Hematopoietic multipotent progenitor cell treated with erythropoietin and hydrocortisone succinate and interleukin-3 and kit ligand, for 6 days (in vitro differentiated cells): ENCODE measurements around the gene GPATCH2.
A peak's percentile ranks its signal among the peaks of the same experiment; 100 is the strongest.
"Not testable (repeated sequence)": the region's sequence is repeated elsewhere in the genome, so short reads cannot be mapped to it uniquely, and the experiment has no call there.

Experiments
- DNase-seq: peaks from one replicate; pipeline ENCODE4 v3.0.0-alpha.2; 2015

The GPATCH2 gene

GRCh38 chr1:217433664-217434063 is 197.2 kb downstream of the GPATCH2 start:
- DNase-seq, result no peak

DNA sequence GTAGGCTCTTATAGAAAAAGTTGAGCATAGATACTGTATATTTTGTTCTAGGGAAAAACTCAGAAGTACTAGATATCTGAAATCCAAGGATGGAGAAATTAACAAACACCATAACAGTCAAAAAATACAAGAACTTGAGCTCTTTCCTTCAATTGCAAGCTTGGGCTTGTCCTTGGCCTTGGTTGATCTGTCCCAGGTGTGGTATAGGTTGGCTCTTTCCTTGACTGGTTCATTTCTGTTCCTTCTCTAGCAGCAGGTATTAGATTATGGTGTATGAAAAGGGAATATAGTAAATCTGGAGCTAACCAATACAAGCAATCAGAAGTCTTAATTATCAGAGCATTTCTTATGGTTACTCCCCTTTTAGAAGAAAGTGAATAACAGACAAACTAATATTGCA is 198.6 kb downstream of the GPATCH2 start:
- DNase-seq, result no peak

GRCh38 chr1:217431395-217431794 is 199.5 kb downstream of the GPATCH2 start:
- peak; percentile 7 for DNase-seq

- DNase-seq, result no peak
Measured at GRCh38 chr1:217425422-217425821, 205.5 kb downstream of the GPATCH2 start.

GRCh38 chr1:217419194-217419551 is 211.7 kb downstream of the GPATCH2 start:
- DNase-seq, result no peak

DNA sequence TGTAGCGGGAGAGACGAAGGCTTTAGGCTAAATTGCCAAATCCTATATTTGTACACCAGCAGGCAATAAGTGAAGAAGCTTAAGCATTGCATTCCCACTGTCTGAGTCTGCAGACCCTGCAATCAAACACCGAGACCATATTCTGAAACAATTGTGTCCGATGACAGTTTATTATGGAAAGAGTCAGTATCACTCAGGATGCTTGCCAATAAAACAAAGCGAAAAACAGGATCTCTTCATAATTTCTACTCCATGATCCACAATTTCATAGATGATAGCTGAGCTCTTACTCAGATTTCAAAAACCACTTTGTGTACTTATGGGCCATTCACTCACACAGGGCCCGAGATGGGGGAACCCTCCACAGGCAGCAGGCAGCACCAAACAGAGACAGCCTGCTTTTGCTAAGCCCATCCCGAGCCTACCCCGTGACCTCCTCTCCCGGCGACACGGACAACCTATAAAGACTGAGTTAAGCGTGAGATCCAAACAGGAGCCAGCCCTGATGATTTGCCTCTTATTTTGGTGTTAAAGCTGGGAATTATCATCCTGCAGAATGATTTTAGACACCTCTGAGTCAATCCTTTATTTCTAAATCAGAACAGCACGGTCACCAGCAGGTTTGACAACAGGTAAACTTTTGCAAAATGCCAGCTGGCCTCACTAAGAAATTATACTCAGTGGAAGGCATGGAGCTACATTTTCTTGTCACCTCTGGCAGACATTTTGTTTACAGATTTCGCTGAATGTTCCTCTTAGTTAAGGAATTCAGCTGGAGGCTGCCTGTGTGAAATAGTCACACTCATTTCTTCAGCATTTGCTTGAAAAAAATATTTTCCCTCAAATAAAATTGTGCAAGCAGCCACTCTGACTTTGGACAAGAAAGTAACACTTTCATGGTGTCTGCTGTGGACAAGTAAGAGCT is 212.4 kb downstream of the GPATCH2 start:
- DNase-seq, result no peak

GRCh38 chr1:217417363-217417762 is 213.5 kb downstream of the GPATCH2 start:
- DNase-seq, result no peak

DNA sequence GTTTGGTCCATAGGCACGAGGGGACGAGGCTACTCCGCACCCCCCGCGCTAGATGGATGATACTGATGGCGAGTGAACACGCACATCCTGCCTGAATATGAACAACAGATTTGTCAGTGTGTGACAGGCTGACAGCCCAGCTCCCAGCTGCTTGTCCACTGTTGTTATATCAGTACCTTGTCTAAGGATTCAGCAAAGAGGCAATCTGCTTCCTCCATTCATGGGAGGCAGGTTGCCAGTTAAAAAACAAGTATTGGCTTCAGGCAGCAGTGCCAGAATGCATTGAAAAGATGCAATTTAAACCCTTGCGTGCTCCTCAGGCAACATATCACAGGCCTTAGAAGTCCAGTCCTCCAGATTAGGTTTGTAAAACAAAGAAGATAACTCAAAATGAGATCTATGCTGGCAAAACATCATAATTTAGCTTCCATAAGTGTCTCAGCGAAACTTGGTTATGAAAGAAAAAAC is 223.3 kb downstream of the GPATCH2 start:
- no peak for DNase-seq

- no peak for DNase-seq
Measured at GRCh38 chr1:217403026-217403720, 227.7 kb downstream of the GPATCH2 start.

GRCh38 chr1:217402301-217402700 is 228.6 kb downstream of the GPATCH2 start:
- no peak for DNase-seq

GRCh38 chr1:217393896-217394295 is 237.0 kb downstream of the GPATCH2 start:
- no peak for DNase-seq

DNA sequence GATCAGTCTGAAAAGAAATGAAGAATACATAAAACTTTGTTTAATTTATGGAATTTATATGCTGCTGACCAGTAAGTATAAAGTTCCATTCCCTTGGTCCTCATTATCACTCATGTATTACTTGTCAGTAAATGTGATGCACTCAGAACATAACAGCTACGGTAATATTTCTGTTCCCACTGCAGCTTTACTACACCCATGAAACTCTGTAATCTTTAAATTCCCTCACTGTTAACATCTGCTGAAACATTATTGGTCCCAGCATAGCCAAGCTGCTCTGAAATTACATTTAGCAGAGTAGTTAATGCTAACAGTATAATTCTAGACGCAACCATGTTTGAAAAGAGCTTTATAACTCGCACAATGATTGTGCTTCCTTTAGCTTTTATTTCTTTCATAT is 238.4 kb downstream of the GPATCH2 start:
- DNase-seq, result no peak

DNA sequence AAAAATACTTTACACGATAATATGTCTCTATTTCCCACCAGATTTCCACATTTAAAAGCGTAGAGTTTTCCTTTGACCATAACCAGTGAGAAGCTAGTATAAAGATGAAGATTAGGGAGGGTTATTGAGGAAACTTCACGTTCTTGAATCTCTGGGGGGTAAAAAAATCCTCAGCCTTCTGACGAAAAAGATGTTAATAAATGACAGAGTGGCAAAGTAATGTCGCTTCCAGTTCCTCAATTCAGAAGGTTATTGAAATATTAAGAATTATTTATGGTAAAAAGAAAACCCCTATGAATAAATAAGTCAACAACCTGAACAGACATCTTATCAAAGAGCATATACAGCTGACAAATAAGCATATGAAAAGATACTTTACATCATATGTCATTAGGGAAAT is 241.0 kb downstream of the GPATCH2 start:
- no peak for DNase-seq

DNA sequence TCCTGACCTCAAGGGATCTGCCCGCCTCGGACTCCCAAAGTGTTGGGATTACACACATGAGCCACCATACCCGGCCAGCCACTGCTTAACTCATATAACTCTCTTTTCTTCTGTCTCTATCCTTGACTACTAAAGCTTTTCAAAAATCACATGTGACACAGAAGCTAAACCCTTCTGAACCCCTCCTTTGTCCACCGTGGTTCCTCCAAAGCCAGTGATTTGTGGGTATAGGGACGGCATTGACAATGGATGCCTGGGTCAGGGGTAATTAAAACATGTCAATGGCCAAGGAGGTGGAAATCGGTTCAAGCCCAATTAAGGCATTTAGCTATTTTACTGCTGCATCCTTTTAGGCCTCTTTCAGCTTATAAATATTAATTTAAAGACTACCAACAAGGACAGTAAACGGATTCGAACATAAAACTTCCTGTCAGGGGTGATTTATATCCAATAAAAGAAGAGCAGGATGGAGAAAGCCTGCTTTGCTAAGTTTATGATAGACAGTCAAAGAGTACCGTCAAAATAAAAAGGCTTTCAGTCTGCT is 242.3 kb downstream of the GPATCH2 start:
- no peak for DNase-seq

DNA sequence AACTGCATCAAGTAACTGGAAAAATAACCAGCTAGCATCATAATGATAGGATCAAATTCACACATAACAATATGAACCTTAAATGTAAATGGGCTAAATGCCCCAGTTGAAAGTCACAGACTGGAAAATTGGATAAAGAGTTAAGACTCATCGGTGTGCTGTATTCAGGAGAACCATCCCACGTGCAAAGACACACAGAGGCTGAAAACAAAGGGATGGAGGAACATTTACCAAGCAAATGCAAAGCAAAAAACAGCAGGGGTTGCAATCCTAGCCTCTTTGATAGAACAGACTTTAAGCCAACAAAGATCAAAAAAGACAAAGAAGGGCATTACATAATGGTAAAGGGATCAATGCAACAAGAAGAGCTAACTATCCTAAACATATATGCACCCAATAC is 249.1 kb downstream of the GPATCH2 start:
- DNase-seq, result not testable (repeated sequence)

DNA sequence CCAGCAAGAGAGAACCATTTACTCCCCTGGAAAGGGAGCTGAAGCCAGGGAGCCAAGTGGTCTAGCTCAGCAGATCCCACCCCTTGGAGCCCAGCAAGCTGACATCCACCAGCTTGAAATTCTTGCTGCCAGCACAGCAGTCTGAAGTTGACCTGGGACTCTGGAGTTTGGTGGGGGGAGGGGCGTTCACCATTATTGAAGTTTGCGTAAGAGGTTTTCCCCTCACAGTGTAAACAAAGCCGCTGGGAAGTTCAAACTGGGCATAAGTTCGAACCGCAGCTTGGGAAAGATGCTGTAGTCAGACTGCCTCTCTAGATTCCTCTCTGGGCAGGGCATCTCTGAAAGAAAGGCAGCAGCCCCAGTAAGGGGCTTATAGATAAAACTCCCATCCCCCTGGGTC is 251.1 kb downstream of the GPATCH2 start:
- not testable (repeated sequence) for DNase-seq

- no peak for DNase-seq
Measured at GRCh38 chr1:217379336-217379735, 251.6 kb downstream of the GPATCH2 start.
